ENCODE data around the gene RELN. TPM values are rescaled to one million over a fixed set of nuclear protein-coding genes. Genes with fewer than 3 reads are reported as not detected.

Gene RELN
- total RNA-seq, 2 donors from 2014 or later, result 6.9 to 8.0 TPM

- TF ChIP-seq CTCF (IDR thresholded peaks at IDR 0.05), result no peak
- no peak overlapping the region for H3K4me3 ChIP-seq
- H3K9me3 ChIP-seq, result no peaks in the 10 kb centered on the region
- H3K36me3 ChIP-seq, result no peaks in the 10 kb centered on the region
- DNase-seq (ENCODE audit: low spot score), result no peak
- no peak overlapping the region for H3K27ac ChIP-seq
- H3K4me1 ChIP-seq, result no peaks in the 10 kb centered on the region
- H3K27me3 ChIP-seq, result no peaks in the 10 kb centered on the region
Measured at GRCh38 chr7:103857435-103857834, 132.0 kb downstream of the RELN start.

GRCh38 chr7:103856929-103857328 is 132.5 kb downstream of the RELN start:
- no peak for DNase-seq (ENCODE audit: low spot score)
- Histone ChIP-seq H3K4me1 (no peaks in the 10 kb centered on the region), H3K27ac (no peak overlapping the region), H3K27me3 (no peaks in the 10 kb centered on the region), H3K4me3 (no peak overlapping the region), H3K9me3 (no peaks in the 10 kb centered on the region), H3K36me3 (no peaks in the 10 kb centered on the region)
- no peak for TF ChIP-seq CTCF (IDR thresholded peaks at IDR 0.05)

GRCh38 chr7:103855671-103856070 is 133.8 kb downstream of the RELN start:
- no peaks in the 10 kb centered on the region for H3K9me3 ChIP-seq
- no peaks in the 10 kb centered on the region for H3K27me3 ChIP-seq
- H3K4me3 ChIP-seq, result no peak overlapping the region
- no peaks in the 10 kb centered on the region for H3K4me1 ChIP-seq
- no peaks in the 10 kb centered on the region for H3K36me3 ChIP-seq
- no peak overlapping the region for H3K27ac ChIP-seq
- no peak for DNase-seq (ENCODE audit: low spot score)
- TF ChIP-seq CTCF (IDR thresholded peaks at IDR 0.05), result no peak

- Histone ChIP-seq H3K4me1 (no peaks in the 10 kb centered on the region), H3K9me3 (no peaks in the 10 kb centered on the region), H3K36me3 (no peaks in the 10 kb centered on the region), H3K27me3 (no peaks in the 10 kb centered on the region), H3K4me3 (no peak overlapping the region), H3K27ac (no peak overlapping the region)
- DNase-seq (ENCODE audit: low spot score), result no peak
- TF ChIP-seq CTCF (IDR thresholded peaks at IDR 0.05), result no peak
Measured at GRCh38 chr7:103854611-103855010, 134.8 kb downstream of the RELN start.

- Histone ChIP-seq H3K4me1 (no peaks in the 10 kb centered on the region), H3K27me3 (no peaks in the 10 kb centered on the region), H3K4me3 (no peak overlapping the region), H3K27ac (no peak overlapping the region), H3K36me3 (no peaks in the 10 kb centered on the region), H3K9me3 (no peaks in the 10 kb centered on the region)
- TF ChIP-seq CTCF (IDR thresholded peaks at IDR 0.05), result no peak
- DNase-seq (ENCODE audit: low spot score), result no peak
Measured at GRCh38 chr7:103851357-103851756, 138.1 kb downstream of the RELN start.

- Histone ChIP-seq H3K36me3 (no peaks in the 10 kb centered on the region), H3K9me3 (no peaks in the 10 kb centered on the region), H3K4me3 (no peak overlapping the region), H3K27me3 (no peaks in the 10 kb centered on the region), H3K27ac (no peak overlapping the region), H3K4me1 (no peaks in the 10 kb centered on the region)
- no peak for TF ChIP-seq CTCF (IDR thresholded peaks at IDR 0.05)
- no peak for DNase-seq (ENCODE audit: low spot score)
Measured at GRCh38 chr7:103843689-103844480, 145.6 kb downstream of the RELN start.
